NCI-H748 (cell line): ENCODE results near the gene SLC35F3.

Source experiments
- DNase-seq: peaks from one replicate; lab custom pipeline; 2025; ENCODE audit not compliant: unreplicated experiment; lab: John Stamatoyannopoulos, UW

SLC35F3 gene

DNA sequence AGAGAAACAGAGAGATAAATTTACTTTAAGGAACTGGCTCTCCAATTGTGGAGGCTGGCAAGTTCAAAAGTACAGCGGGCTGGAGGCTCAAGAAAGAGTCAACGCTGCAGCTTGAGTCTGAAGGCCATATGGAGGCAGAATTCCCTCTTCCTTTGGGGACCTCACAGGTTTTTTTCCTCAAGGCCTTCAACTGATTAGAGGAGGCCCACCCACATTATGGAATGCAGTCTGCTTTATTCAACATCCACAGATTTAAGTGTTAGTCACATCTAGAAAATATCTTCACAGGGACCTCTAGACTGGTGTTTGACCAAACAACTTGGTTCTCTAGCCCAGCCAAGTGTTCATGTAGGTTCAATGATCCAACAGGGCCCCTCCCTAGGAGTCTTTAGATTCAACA is 117.8 kb downstream of the SLC35F3 start:
- DNase-seq: no peak

DNA sequence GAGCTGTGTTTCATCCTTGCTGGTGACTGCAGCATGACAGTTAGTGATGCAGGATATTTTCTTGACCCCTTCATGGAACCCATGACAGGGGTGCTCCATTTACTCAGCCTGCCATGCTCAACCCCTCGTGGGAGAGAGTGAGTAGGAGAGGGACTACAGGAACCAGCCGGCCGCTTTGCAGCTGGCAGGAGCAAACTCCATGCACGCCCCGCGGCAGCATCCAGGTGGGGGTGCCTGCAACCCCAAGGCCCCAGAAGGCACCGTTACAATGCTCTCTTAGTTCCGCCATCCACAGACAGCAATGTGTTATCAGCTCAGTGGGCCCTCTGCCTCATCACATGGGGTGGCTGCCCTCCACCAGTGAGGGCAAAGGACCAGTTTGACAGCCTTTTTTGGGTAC is 135.1 kb downstream of the SLC35F3 start:
- DNase-seq: no peak

DNA sequence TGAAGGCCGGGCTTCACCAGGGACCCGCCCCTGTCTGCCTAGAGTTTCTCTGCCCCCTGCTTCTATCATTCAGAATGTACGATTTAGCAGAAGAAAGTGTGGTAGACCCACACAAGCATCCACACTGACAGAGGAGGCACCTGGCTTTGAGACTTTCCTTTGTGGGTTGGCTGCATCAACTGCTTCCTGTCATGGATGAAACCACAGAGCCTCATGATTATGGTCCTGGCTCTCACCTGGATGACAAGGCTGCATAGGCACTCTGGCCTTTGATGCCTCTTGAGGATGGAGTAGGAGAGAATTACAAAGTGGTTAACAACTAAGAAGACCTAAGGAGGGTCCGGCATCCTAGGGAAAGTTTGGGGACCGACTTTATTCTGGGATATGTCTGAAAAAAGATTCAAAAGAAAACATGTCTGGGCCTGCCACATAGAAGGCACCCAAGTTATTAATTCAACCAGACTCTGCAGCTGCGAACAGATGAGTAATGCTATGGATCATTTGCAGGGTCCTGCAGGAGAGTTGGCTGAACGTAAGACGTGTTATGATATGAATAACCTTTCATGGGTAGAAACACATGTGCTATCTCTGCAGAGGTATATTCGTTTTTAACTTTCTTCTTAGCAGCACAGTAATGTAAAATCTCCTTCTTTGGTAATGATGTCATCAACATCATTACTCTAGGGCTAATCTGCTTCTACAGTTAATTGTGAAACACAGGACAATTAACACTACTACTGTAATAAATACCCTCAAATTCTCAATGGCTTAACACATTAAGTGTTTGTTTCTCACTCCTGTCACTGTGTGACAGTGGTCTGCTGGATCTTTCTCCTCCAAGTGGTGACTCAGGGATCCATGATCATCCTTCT is 136.2 kb downstream of the SLC35F3 start:
- no peak for DNase-seq

DNA sequence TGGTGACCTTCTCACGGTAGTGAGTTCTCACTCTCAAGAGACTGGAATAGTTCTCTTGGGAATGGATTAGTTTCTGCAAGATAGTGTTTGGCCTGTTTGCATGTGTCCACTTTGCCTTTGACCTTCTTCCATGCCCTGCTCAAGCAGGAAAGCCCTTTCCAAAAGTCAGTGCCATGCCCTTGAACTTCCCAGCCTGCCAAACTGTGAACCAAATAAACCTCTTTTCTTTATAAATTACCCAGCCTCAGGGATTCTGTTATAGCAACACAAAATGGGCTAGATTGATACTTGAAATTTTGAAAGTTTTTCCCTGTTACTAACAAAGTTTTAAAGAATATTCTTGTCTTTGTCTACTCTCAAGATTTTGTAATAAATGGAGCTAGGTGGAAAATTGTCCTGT is 139.6 kb downstream of the SLC35F3 start:
- no peak for DNase-seq

DNA sequence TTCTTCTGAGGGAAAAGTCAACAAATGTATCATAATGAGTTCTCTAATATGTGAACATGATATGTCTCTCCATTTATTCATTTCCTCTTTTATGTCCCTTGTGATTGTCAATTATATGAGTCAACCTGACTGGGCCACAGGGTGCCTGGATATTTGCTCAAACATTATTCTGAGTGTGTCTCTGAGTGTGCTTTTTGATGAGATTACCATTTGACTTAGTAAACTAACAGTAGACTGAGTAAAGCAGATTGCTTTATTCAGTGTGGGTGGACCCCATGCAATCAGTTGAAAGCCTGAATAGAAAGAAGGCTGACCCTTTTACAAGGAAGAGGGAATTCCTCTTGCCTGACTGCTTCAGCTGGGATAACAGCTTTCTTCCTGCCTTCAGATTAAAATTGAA is 142.6 kb downstream of the SLC35F3 start:
- DNase-seq: peak; percentile 38

DNA sequence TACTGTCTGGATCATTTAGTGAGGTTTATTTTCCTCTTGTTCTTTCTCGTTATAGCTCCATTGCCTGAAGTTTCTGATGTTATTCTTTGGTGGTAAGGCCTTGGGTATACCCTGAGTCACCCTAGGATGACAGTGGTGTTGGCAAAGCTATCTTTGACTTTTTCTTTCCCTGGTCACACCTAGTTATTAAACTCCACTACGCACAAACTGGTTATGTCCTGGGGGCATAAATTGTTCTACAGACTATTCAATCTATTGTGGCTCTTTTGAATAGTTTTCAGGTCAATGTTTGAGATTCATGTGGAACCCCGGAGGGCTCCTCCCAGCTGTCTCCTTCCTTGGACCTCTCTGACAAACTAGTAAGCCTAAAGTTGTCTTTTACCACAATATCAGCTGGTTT is 157.7 kb downstream of the SLC35F3 start:
- DNase-seq: no peak

DNA sequence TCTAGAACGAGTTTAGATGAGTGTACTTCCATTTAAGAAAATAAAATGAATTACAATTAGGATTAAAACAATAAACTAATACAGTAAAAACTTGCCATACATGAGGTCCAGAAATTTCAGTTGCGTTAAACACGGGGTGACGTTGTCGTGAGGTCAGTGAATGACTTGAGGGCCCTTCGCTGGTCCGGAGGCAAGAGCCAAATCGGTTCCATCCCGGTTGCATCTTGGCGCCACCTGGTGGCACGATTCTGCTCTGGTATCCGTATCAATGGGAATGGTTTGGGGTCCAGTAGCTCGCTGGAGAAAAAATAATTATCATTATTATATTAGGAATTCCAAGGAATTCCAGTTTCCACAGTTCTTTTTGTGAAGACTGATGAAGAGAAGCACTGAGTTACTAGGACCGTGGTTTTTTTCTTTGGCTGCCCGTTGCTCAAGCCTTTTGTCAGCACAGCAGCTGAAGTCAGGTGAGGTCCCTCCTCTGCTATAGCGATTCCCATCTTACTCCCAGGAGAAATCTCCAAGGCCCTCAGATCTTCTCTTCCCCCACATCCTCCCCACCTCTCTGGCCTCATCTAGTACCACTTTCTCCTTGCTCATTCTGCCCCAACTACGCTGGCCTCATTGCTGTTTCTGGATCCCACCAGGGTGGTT is 161.4 kb downstream of the SLC35F3 start:
- peak; percentile 62 for DNase-seq

DNA sequence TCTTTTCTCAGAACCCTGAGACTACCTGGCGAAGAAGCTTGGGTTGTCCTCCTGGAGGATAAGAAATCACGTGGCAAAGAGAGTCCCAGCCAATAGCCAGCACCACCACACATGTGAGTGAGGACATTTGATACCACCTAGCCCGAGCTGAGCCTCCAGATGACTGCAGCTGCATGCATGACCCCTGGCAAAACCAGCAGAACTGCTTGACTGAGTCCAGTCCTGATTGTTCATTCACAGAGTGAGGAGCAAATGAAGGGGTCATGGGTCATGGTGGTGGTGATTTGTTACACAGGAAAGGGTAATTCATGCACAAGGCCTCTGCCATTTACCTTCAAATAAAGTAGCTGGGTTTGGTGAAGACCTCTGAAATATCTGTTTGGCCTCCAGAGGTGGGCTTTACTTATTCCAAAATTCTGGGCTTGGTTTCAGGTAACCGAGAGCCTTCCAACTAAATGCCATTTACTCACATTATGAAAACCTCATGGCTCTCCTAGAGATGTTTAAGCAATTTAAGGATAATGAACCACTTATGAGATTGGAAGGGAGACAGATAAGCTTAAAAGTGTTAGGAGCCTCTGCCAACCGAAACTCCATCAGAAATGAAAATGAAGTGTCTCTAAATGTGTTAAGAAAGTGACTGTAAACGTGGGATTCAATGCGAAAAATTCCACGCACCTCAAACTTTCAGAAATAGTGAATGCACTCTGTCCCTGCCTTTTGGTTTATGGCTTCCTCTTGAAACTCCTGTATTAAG is 163.3 kb downstream of the SLC35F3 start:
- no peak for DNase-seq

DNA sequence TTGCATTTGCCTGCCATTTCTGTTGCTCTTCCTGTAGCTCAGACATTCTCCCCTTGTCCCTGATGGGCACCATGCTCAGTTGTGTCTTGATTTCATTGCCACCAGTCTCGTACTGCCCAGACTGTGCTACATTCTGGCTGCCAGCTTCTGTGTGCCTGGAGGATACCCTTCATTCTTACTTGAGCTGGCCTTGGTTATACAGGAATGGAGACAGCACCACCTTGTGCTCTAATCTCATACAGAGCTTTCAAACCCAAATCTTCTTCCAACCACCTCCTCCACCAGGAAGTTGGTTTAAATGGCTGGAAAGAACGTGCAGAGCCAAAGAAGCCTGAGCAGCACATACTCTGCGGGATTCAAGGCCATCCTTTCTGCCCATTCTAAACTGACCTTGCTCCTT is 165.3 kb downstream of the SLC35F3 start:
- DNase-seq: no peak

DNA sequence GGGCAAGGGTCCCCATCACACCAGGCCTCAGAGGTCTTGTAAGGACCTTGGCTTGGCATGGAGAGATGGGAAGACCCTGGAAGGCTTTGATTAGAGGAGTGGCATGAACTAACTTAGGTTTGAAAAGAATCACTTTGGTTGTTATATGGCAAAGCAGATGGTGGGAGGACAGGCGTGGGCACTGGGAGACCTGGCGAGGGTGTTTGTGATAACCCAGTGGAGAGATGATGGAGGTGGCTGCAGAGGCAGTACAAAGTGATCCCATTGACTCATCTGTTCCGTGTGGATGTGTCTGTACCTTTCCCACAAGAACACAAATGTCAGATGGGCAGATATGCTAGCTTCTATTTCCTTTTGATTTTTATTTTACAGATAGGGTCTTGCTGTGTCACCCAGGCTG is 168.3 kb downstream of the SLC35F3 start:
- no peak for DNase-seq

DNA sequence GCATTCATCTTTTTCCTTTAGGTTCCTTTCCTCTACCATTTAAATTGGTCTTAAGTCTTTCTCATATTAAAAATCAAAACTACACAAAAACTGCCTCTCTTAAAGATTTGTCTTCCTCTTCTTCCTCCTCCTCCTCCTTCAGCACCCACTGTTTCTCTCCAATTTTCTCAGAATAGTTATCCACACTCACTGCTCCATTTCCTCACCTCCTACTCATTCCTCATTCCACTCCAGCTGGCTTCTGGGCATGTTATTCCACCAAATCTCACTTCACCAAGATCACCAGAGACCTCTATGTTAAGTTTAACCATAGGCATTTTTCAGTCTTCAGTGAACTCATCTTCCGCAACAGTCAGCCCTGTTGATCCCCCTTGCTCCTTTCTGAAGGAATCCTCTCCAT is 173.7 kb downstream of the SLC35F3 start:
- DNase-seq: no peak

DNA sequence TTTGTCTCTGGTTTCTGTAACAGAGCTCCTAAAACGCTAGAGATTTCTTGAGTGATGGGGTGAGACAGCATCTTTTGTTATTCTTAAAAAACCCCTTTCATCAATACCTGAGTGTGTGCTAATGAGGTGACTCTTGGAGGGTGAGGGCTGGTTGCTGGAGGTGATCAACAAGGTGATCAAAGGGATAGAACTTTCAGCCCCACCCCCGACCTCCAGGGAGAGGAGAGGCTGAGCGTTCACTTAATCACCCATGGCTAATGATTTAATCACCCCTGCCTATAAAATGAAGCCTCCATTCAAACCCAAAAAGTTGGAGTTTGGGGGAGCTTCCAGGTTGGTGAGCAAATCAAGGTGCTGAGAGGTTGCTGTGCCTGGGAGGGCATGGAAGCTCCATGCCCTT is 175.4 kb downstream of the SLC35F3 start:
- DNase-seq: no peak

DNA sequence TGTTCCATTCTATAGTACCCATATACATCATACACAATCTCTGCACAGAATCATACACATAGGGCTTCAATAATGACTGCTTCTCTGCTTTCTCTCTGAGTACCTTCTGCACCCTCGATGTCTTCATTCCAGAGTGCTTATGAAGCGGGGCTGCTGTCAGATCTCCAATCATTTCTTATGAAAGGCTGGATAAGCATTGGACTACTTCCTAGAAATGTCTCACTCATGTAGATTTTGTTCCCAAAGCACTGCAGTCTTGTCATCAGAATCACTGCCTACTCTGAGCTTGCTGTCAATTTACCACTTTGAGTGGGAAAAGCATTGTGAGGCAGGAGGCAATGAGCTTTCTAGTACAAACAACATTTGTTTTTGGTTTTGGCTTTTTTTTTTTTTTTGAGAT is 179.0 kb downstream of the SLC35F3 start:
- no peak for DNase-seq

DNA sequence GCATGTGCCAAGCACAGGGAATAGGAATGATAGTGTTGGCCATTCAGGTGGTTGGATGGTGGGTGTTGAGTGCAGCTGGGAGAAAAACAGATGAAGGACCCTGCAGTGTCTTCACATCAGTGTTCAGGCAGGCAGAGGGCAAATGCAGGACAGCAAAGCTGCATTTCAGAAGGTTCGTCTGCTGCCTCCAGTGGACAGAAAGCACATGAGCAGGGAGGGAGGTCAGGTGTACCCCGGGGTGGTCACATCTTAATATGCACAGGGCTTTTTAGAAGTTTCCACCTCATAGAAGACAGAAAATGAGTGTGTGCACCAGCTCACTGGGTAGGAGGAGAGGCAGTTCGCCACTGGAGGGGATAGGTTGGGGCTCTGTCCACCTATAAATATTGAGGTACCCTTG is 184.9 kb downstream of the SLC35F3 start:
- no peak for DNase-seq

DNA sequence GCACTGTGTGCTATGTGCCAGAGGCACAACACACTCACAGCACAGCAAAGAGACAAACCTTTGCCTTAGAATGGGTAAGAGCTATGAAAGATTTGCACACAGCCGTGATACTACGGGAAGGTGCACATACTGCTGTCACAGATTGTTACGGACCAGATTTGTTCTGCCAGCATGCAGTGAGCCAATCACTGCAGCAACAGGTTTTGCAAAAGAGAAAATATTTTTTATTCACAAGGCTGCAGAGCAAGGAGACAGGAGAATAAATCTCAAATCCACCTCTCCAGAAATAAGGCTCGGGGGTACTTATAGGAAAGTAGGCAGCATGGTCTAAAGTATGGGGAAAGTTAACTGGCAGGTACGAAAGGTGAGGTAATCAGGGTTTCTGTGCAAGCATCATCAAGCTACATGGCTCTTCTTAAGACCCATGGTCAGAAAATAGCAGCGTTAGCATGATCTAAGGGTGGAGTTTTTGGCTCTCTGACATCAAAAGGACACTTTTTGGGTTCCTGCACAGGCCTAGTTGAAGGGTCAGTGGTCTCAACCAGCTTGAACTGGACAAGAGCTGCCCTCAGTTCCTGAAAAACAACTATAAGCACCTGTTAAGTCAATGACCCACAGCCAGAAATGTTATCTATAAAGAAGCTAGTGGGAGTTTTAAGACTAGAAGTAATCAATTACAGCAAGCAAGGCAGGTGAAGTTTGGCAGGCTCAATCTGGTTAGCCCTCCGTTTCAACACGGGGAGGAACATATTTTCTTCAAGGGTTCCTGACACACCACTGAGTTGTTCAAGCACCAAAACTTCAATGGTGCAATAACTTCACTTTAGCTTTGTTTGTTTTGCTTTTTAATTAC is 186.0 kb downstream of the SLC35F3 start:
- DNase-seq: no peak

DNA sequence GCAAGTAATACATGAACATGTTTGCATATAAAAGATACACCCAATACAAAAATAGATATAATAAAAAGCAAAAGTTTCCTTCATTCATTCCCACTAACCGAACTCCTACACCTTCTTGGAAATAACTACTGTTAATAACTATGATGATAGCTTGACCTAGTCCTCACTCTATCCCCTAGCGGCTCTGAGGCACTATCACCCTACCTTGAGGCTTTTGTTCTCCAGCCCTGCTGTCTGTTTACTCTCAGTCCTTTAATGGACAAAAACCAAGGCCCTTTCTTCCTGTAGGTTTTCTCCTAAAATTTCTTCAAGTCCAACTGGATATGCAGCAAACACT is 186.6 kb downstream of the SLC35F3 start:
- no peak for DNase-seq

DNA sequence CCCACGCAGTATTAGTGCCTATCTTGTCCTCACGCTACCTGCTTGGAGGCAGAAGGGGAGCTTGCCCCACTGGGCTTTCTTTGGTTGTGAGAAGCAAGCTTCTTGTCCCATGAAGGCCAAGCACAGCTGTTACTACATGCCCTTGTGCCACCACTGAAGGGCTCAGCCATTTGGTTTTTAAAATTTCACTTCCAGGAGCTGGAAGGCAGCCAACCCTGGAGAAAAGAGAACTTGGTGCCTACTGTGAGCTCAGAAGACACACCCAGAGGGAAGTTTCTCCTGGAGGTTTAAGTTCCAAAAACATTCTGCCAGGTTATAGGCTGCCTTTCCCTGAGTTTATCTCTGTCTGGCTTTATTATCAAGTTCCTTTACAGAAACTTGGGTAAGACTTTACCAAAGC is 187.4 kb downstream of the SLC35F3 start:
- no peak for DNase-seq

DNA sequence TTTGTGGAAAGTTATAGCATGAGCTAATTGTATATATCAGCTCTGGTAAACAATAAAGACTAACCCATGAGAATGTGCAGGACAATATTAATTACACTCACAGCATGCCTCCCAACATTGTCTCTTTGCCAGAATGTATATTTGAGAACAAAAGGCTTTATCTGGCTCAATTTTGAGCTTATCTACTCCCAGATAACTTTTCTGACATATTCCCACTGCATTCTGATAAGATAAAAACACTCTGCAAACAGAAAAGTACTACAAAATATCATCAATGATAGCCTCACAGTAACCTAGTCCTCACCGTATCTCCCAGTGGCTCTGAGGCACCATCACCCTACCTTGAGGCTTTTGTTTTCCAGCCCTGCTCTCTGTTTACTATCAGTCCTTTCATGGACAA is 188.6 kb downstream of the SLC35F3 start:
- DNase-seq: no peak

DNA sequence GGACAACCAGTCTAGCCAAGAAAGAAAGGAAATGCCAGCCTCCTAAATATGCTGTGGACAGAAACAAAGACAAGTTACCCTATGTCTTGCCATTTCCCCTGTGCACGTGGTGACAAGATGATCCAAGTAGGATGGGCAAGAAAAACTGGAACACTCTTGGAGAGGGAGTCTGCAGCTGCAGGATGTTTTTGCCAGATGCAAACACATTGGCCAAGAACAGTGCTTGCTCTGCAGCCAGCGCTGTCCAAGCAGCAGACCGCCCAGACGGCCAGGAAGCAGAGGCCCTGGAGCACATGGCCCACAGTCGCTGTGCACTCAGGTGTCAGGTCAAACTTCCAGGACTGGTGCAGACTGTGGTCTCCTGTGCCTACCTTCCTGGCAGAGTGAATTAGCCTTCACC is 189.3 kb downstream of the SLC35F3 start:
- DNase-seq: no peak

DNA sequence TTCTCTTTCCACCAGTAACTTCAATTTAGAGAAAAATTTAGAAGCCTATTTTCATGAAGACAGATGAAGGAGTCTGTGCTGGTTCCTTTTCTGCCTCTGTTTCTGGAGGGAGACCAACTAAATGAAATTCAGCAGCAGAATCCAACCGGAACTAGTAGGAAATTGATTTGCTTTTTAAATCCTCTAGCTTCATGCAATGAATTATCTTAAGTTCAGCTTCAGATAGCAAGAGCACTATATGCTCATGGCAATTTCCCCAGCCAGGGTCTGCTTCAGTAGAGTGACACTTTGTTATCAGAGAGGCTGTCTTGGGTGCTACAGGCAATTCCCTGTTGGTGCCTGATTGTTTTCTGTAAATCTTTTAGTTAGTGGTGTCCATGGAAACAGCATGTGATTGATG is 189.7 kb downstream of the SLC35F3 start:
- no peak for DNase-seq

DNA sequence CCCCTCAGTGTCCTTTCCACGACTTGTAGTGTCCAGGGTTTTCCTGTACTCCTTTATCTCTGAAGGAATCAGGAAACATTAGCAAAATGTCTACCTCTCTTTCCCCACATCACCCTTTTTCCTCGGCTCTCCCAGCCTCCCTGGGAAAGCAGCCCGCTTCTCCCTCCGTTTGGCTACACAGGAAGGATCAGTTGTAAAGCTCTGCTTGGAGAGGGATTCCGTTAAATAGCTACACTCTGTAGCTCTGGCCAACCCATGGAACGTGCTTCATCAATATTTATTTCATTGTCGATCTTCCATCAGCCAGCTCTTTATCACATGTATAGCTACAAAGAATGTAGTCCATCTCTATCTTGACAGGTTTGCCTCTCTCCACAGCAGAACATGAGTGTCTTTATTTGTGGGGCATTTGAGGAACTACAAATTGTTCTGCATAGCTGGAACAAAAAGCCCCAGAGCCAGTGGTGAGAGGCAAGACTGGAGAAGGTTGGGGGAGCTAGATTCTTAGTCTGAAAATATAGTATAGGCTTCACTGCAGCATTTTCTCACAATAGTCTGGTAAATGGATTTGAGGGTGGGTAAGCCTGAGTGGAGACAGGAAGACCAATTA is 191.8 kb downstream of the SLC35F3 start:
- DNase-seq: no peak
